Measurements from ENCODE around the gene SPACDR. TPM values are rescaled to one million over a fixed set of nuclear protein-coding genes. Genes with fewer than 3 reads are reported as not detected.
A peak's percentile ranks its signal among the peaks of the same experiment; 100 is the strongest.

Gene SPACDR
- total RNA-seq, 1 donor from 2014 or later = 0.88 TPM

DNA sequence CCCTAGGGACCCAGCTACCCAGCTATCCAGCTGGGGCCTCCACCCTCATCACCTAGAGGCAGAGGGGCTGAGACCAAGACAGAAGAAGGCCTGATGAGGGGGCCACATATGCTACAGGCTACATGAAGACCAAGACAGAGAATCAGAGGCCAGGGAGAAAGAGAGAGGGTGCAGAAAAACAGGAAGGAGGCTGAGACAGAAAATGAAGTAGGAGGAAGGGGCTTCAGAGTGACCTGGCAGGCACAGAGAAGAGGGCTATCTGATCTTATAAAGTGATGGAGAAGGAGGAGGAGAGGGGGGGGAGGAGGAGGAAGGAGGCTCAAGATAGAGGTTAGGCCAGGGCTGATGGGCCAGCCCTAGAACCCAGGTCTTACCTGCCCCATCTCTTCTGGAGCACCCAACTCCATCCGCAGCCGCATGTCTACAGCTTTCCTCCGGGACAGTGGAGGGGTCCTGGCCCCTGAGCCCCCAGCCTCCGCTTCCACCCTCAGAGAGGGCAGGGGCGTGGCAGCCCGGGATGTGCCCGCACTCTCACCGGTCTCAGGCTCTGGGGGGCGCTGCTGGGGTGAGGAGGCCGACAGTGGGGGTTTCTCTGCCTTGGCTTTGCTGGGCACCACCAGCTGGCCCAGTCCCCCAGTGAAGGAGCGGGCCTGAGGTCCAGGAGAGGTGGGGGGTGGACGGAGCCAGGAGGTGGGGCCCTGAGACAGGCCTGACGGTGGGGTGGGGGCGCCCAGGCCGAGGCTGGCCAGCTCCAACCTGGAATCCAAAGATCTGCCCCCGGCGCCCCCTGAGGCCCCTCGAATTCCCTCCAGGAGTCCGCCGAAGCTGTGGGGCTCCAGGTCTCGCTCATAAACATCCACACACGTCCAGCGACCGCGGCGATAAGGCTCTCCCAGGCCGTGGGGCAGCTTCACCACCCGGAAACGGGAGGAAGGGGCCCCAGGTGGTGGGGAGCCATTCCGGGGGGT, 13.1 kb upstream of the SPACDR start:
- intact Hi-C loops (cut with micrococcal nuclease) = loop anchor here (10.0 kb wide), 1 partner anchor 68 kb away; no protein-coding TSS in a partner anchor
- Histone ChIP-seq H3K27me3 (ENCODE audit: low read depth) (no peaks in the 10 kb centered on the region), H3K4me3 (peak overlapping the region; percentile 99), H3K4me1 (peaks cover 75% of the 10 kb centered on the region), H3K36me3 (peaks cover 24% of the 10 kb centered on the region), H3K9me3 (replicated peaks) (no peaks in the 10 kb centered on the region), H3K27ac (replicated peaks) (peak overlapping the region; percentile 97)
- TF ChIP-seq, protein P1, sequence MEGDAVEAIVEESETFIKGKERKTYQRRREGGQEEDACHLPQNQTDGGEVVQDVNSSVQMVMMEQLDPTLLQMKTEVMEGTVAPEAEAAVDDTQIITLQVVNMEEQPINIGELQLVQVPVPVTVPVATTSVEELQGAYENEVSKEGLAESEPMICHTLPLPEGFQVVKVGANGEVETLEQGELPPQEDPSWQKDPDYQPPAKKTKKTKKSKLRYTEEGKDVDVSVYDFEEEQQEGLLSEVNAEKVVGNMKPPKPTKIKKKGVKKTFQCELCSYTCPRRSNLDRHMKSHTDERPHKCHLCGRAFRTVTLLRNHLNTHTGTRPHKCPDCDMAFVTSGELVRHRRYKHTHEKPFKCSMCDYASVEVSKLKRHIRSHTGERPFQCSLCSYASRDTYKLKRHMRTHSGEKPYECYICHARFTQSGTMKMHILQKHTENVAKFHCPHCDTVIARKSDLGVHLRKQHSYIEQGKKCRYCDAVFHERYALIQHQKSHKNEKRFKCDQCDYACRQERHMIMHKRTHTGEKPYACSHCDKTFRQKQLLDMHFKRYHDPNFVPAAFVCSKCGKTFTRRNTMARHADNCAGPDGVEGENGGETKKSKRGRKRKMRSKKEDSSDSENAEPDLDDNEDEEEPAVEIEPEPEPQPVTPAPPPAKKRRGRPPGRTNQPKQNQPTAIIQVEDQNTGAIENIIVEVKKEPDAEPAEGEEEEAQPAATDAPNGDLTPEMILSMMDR (IDR thresholded peaks at IDR 0.05; ENCODE audit: borderline replicate concordance) = no peak
- DNase-seq = no peak

DNA sequence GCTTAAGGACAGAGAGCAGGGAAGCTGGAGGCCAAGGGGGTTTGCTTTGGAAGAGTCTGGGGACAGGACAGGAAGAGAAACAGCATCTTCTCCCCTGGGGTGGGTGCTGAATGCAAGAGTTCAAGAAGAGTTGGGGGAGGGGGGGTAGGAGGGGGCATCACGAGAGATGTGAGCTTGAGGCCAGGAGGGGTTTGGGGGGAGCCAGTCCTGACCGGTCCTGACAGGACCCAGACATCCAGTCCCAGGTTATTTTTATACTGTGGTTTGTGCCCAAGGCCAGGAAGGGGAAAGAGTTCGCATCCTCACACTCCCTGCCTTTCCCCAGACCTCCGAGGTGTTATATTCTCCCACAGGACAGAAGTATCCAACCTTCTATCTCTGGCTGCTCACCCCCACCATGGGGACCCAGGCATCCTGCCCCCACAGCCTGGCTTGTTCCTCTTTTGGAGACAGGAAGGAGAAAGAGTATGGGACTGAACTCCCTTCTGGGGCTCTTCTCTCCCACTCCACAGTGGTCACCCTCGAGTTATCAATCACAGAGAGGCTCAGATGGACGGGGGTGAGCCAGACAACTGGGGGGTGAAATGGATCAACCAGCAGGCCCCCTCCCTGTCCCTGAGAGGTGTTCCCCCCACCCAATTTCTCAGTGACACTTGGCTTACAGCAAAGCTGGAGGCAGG, 12.2 kb upstream of the SPACDR start:
- intact Hi-C loops (cut with micrococcal nuclease) = loop anchor here (10.0 kb wide), 1 partner anchor 69 kb away; no protein-coding TSS in a partner anchor
- DNase-seq = no peak
- H3K9me3 ChIP-seq (replicated peaks) = no peaks in the 10 kb centered on the region
- H3K4me1 ChIP-seq = peaks cover 84% of the 10 kb centered on the region
- H3K27me3 ChIP-seq (ENCODE audit: low read depth) = no peaks in the 10 kb centered on the region
- peak overlapping the region; percentile 97 for H3K27ac ChIP-seq (replicated peaks)
- TF ChIP-seq, protein P1 (IDR thresholded peaks at IDR 0.05; ENCODE audit: borderline replicate concordance) = no peak
- peaks cover 31% of the 10 kb centered on the region for H3K36me3 ChIP-seq
- peak overlapping the region; percentile 99 for H3K4me3 ChIP-seq

DNA sequence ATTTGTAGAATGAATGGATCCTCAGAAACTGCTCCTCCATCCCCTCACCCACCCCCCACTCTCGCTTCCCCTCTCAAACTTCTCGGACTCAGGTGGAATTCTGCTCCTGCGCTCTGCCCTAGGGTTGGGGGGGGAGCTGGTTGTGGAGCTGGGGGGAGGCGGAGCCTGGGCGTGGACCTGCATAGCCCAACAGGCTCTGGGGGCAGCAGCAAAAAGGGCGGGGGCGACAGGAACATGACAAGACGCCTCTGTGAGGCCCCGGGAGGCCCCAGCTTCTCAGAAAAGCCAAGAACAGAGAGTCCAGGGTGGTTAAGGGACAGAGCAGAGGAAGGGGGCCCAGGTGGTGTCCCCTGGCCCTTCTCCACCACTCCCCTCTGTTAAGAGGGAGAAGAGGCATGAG, 11.5 kb upstream of the SPACDR start:
- peaks cover 91% of the 10 kb centered on the region for H3K4me1 ChIP-seq
- peaks cover 36% of the 10 kb centered on the region for H3K36me3 ChIP-seq
- H3K27ac ChIP-seq (replicated peaks) = peak overlapping the region; percentile 97
- peak overlapping the region; percentile 99 for H3K4me3 ChIP-seq
- H3K9me3 ChIP-seq (replicated peaks) = no peaks in the 10 kb centered on the region
- TF ChIP-seq, protein P1 (IDR thresholded peaks at IDR 0.05; ENCODE audit: borderline replicate concordance) = no peak
- peak; percentile 66 for DNase-seq
- intact Hi-C loops (cut with micrococcal nuclease) = loop anchor here (10.0 kb wide), 1 partner anchor 69 kb away; no protein-coding TSS in a partner anchor
- no peaks in the 10 kb centered on the region for H3K27me3 ChIP-seq (ENCODE audit: low read depth)

DNA sequence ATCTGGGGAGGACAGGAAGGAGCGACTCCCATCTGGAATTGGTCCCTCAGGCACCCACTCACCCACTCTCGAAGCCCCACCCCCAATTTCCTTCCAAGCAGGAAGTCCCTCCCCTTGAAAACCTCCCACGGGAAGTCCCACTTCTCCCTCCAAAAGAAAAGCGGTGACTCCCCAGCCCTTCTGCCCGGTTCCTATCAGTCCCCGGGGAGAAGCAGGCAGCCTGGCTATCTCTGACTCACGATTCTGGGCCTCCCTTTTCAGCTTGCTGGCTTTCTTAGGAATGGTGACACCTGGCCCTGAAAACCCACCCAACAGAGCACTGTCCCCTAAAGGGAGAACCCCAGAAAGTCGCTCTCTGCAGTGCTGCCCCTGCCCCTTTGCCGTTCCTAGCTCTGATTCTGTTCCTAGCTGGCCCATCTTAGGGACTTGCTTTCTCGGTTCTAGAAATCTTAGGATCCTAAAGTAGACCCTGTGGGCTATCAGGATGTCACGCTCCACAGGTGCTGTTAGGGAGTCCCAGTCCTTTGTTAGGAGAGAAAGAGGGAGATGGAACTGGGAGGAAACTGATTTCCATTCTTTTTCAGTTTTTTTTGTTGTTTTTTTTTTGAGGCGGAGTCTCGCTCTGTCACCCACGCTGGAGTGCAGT, 8.9 kb upstream of the SPACDR start:
- TF ChIP-seq, protein P1 (IDR thresholded peaks at IDR 0.05; ENCODE audit: borderline replicate concordance) = no peak
- H3K9me3 ChIP-seq (replicated peaks) = no peaks in the 10 kb centered on the region
- DNase-seq = peak; percentile 45
- H3K27me3 ChIP-seq (ENCODE audit: low read depth) = no peaks in the 10 kb centered on the region
- H3K36me3 ChIP-seq = peaks cover 37% of the 10 kb centered on the region
- peak overlapping the region; percentile 97 for H3K27ac ChIP-seq (replicated peaks)
- intact Hi-C loops (cut with micrococcal nuclease) = loop anchor here (10.0 kb wide), 1 partner anchor 72 kb away; no protein-coding TSS in a partner anchor
- peaks cover 95% of the 10 kb centered on the region for H3K4me1 ChIP-seq
- H3K4me3 ChIP-seq = peak overlapping the region; percentile 42

All from left ventricle myocardium inferior (tissue), 1 donor.